Activated CD8-positive, alpha-beta T cell treated with anti-CD3 and anti-CD28 coated beads for 36 hours (primary cell): ENCODE data around the gene TJP2. TPM values are rescaled to one million over a fixed set of nuclear protein-coding genes. Genes with fewer than 3 reads are reported as not detected.

Experiments
- ATAC-seq: fragments of 200-7000 bp; cut with Tn5 transposase; one replicate; pipeline ENCODE4 v1.10.0; 2021; ENCODE audit warnings: mild to moderate bottlenecking, moderate library complexity
- CTCF ChIA-PET: fragments of 350-600 bp; sonication (Branson Sonifier 250); formaldehyde crosslinking; loops from one replicate; lab custom pipeline; 2021; ENCODE audit warnings: antibody characterized with exemption; lab: Charles Lee
- POLR2A ChIA-PET: fragments of 350-600 bp; sonication (Branson Sonifier 250); formaldehyde crosslinking; loops from one replicate; lab custom pipeline; 2021; ENCODE audit warnings: antibody characterized with exemption; lab: Charles Lee
- DNase-seq: peaks from one replicate; pipeline ENCODE4 v3.0.0-alpha.2; 2020
- H3K27ac Mint-ChIP-seq: one replicate; pipeline ENCODE4 v1.8.0; 2021; ENCODE audit warnings: mild to moderate bottlenecking, mixed read lengths
- H3K27me3 Mint-ChIP-seq: one replicate; pipeline ENCODE4 v1.8.0; 2021; ENCODE audit warnings: mixed read lengths
- H3K36me3 Mint-ChIP-seq: one replicate; pipeline ENCODE4 v1.8.0; 2021; ENCODE audit warnings: low read depth, mixed read lengths
- H3K4me1 Mint-ChIP-seq: one replicate; pipeline ENCODE4 v1.8.0; 2021; ENCODE audit warnings: low read depth, mixed read lengths
- H3K4me3 Mint-ChIP-seq: one replicate; pipeline ENCODE4 v1.8.0; 2021; ENCODE audit warnings: mild to moderate bottlenecking, moderate library complexity, mixed read lengths
- H3K9me3 Mint-ChIP-seq: one replicate; pipeline ENCODE4 v1.8.0; 2021; ENCODE audit warnings: mixed read lengths
- CTCF ChIP-seq: fragments of 200-600 bp; IDR thresholded peaks from one replicate; pipeline ENCODE4 v1.8.0; 2022; ENCODE audit warnings: antibody characterized with exemption, mild to moderate bottlenecking
- intact Hi-C: fragments of 100-400 bp; cut with micrococcal nuclease; formaldehyde crosslinking; loops from one replicate; pipeline ENCODE4 v1.10.0; 2022
- total RNA-seq, 2 experiments: library from RNA; stranded (reverse); gene quantifications; one replicate each; pipeline ENCODE4 v1.2.3, GENCODE V29; 2021

TJP2 gene
- total RNA-seq, 2 experiments from 2014 or later, result 3.7 to 3.9 TPM

DNA sequence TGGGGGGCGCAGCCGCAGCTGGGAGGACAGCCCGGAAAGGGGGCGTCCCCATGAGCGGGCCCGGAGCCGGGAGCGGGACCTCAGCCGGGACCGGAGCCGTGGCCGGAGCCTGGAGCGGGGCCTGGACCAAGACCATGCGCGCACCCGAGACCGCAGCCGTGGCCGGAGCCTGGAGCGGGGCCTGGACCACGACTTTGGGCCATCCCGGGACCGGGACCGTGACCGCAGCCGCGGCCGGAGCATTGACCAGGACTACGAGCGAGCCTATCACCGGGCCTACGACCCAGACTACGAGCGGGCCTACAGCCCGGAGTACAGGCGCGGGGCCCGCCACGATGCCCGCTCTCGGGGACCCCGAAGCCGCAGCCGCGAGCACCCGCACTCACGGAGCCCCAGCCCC is 47.0 kb downstream of the TJP2 start:
- ATAC-seq (no peak), DNase-seq (no peak)
- CTCF ChIA-PET, result no interaction called here
- Mint-ChIP-seq H3K27ac (no peak overlapping the region), H3K4me3 (no peak overlapping the region), H3K27me3 (no peaks in the 10 kb centered on the region), H3K36me3 (no peaks in the 10 kb centered on the region), H3K9me3 (no peaks in the 10 kb centered on the region), H3K4me1 (no peaks in the 10 kb centered on the region)
- no peak for TF ChIP-seq CTCF
- POLR2A ChIA-PET, result no interaction called here
- intact Hi-C loops, result no loop called here

DNA sequence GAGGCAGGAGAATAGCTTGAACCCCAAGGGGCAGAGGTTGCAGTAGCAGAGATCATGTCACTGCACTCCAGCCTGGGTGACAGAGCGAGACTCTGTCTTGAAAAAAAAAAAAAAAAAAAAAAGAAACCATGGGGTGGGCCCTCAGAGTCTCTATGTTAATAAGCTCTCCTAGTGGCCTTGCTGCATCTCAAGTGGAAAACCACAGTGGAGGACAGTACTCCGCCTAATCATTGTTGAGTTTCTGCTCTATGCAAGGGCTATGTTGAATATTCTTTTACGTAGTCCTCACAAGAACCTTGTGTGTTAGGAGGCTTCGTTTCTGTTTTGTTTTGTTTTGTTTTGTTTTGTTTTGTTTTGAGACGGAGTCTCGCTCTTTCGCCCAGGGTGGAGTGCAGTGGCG is 48.9 kb downstream of the TJP2 start:
- H3K27me3 Mint-ChIP-seq, result no peaks in the 10 kb centered on the region
- intact Hi-C loops, result no loop called here
- no peaks in the 10 kb centered on the region for H3K4me1 Mint-ChIP-seq
- H3K36me3 Mint-ChIP-seq, result no peaks in the 10 kb centered on the region
- ChIA-PET CTCF (interaction anchor here (1.1 to 2.0 kb wide), 5 partner anchors 9 to 360 kb away, joined by 3 to 8 read pairs (median 4); no protein-coding TSS in a partner anchor), POLR2A (no interaction called here)
- TF ChIP-seq CTCF, result no peak
- no peak overlapping the region for H3K27ac Mint-ChIP-seq
- no peak overlapping the region for H3K4me3 Mint-ChIP-seq
- no peaks in the 10 kb centered on the region for H3K9me3 Mint-ChIP-seq
- DNase-seq (no peak), ATAC-seq (no peak)

DNA sequence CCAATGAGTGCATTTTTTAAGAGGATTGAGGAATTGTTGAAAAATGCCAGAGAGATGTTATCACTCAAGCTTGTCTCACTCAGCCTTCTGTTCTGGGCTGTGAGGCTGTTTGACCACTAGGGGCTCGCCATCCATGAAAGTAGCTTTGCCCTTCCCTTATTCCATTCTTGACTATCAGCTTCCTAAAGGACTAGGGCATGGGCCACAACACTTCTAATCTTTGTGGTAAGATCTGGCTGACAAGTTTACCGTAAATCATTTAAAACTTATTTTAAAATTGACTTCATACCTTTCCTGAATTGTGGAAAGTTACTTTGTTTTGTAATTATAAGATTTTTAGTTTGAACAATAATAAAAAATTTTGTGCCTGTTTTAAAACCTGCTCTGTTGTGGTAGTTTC is 49.5 kb downstream of the TJP2 start:
- peak; percentile 4 for DNase-seq
- Mint-ChIP-seq H3K4me3 (no peak overlapping the region), H3K27ac (no peak overlapping the region), H3K9me3 (no peaks in the 10 kb centered on the region), H3K36me3 (no peaks in the 10 kb centered on the region), H3K4me1 (no peaks in the 10 kb centered on the region), H3K27me3 (no peaks in the 10 kb centered on the region)
- peak; percentile 51 for TF ChIP-seq CTCF
- intact Hi-C loops, result no loop called here
- no peak for ATAC-seq
- POLR2A ChIA-PET, result no interaction called here
- CTCF ChIA-PET, result interaction anchor here (0.6 to 2.0 kb wide), 6 partner anchors 9 to 359 kb away, joined by 3 to 8 read pairs (median 4); no protein-coding TSS in a partner anchor

GRCh38 chr9:69229367-69229766 is 55.3 kb downstream of the TJP2 start:
- Mint-ChIP-seq H3K9me3 (no peaks in the 10 kb centered on the region), H3K4me1 (no peaks in the 10 kb centered on the region), H3K27me3 (no peaks in the 10 kb centered on the region), H3K4me3 (no peak overlapping the region), H3K27ac (no peak overlapping the region), H3K36me3 (no peaks in the 10 kb centered on the region)
- intact Hi-C loops, result no loop called here
- CTCF ChIA-PET, result no interaction called here
- POLR2A ChIA-PET, result no interaction called here
- ATAC-seq, result no peak
- no peak for TF ChIP-seq CTCF
- no peak for DNase-seq

DNA sequence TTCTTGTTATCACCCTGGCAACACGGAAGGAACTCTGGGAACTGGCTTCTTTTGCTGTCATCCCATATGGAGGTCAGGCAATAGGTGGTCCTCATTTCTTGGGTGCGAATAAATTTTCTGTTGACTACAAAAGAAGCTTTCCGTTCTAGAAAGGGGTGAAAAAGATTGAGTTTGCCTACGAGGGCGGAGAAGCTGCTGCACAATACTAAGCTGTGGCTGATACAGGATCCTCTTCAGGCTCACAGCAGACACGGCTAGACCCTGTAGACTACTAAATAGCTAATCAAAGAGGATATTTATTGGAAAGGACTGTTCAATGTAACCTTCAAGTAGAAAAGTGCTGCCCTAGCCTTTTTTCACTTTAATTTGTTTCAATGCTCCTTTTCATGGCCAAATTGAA is 58.1 kb downstream of the TJP2 start:
- intact Hi-C loops, result no loop called here
- no peak overlapping the region for H3K27ac Mint-ChIP-seq
- ATAC-seq (no peak), DNase-seq (no peak)
- no peak overlapping the region for H3K4me3 Mint-ChIP-seq
- no peak for TF ChIP-seq CTCF
- H3K9me3 Mint-ChIP-seq, result no peaks in the 10 kb centered on the region
- H3K36me3 Mint-ChIP-seq, result no peaks in the 10 kb centered on the region
- H3K27me3 Mint-ChIP-seq, result no peaks in the 10 kb centered on the region
- ChIA-PET POLR2A (no interaction called here), CTCF (no interaction called here)
- no peaks in the 10 kb centered on the region for H3K4me1 Mint-ChIP-seq
